Activated naive CD4-positive, alpha-beta T cell treated with anti-CD3 and anti-CD28 coated beads, Interleukin-2, amount 50 U/mL, for 16 hours (primary cell): ENCODE results near the gene SFXN5.
"Not testable (repeated sequence)": the region's sequence is repeated elsewhere in the genome, so short reads cannot be mapped to it uniquely, and the experiment has no call there.

Experiments used
- DNase-seq: peaks from one replicate; pipeline ENCODE4 v3.0.0-alpha.2; 2020

Gene SFXN5

DNA sequence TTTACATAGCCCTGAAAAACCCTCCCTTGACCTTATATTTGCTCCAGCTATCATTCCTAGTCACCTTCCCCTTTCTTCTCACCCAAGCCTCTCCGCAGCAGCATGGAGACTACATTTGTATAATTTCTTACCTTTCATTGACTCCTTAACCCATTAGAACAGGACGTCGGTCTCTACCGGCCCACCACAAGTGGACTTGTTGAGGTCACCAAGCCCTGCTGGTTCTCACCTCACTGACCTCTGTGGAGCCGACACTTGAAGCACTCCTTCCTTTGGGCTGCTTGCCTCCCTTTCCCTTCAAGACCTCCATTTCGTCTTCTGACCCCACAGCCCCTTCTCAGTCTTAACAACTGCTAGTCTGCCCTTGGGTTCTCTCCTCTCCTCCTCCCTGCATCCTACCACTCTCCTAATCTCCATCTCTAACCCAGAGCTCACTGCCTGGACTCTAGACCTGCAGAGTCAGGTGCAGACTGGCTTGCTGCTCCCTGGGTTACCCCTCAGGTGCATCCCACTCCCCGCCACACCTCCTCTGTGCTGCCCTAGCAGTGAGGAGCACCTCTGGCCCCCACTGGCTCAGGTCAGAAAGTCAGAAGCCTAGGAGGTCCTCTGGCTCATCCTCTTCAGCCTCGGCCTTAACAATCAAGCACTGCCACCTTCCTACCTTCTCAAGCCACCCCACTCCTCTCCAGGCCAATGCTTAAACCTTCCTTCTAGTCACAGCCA, 5.3 kb upstream of the SFXN5 start:
- no peak for DNase-seq

DNA sequence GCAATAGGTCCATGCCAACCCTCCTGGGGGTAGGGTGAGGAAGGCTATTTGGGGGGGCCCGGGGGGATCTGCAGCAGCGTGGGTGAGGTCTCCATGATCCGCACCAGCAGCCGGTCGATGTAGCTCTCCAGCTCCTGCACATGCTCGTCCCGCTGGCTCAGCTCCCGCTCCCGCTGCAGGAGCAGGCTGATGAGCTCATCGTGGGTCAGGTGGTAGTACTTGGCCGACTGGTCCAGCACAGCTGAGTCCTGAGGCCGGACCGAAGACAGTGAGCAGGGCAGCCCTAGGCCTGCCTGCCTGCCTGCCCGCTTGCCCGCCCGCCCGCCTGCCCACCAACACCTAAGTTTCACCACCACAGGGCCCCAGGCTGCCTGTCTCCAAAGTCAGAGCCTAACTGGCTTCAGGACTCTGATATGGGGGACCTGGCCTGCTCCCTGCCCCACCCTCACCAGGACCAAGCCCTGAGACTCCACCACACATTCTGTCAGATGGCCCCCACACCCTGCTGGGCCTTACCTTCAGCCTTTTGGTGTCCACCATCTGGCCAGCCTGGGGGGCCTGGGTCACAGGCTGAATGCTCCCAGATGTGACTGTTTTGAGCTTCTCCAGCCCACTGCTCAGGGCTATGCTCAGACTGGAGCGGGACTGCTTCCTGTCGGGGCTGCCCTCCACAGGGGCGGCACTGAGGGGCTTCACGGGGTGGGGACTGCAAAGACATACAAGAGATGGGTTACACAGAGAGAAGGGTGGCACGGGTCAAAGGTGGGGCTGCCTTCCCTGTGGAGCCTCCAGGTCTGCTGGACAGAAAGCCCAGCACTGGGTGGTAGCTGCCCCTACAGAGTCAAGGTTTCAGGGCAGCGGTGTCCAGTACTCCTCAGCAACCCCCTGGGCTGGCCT, 4.2 kb upstream of the SFXN5 start:
- DNase-seq = no peak

DNA sequence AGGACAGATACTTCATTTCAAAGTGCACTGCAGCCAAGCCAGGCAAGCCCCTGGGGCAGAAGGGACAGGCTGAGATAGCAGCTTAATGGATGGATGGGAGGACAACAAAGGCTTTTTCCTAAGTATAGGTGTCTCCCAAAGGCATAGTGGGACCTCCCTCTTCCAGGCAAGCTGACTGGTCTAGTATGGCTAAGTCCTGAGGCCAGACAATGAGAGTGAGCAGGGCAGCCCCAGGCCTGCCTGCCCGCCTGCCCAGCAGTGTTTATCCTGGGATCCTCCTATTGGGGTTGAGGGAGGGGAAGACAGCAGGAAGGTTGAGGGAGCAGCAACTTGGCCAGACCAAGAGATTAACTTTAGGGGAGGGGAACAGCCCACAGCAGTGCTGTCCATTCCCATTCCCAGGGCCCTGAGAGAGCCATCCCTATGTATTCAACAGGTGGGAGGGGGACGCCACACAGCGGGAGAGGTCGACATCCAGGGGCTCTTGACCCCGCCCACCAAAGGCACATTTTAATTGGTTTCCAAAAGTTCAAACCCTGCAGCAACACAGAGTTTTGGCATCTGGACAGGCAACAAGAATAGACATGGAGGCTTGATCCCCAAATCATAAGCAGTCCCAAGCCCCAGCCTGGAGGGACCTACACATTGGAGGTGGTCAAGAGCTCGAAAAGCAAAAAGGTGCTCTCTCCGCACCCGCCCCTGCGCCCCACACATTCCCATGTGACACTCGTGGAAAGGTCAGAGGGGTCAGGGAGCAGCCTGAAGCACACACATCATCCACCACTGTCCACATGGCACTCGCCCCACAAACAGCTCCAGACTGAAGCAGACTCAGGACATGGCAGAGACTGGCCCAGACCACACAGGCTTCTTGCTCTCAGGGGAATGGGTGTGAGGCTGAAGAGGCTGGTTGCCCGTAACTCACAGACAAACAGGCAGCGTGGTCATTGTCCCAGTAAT, 2.9 kb upstream of the SFXN5 start:
- no peak for DNase-seq

DNA sequence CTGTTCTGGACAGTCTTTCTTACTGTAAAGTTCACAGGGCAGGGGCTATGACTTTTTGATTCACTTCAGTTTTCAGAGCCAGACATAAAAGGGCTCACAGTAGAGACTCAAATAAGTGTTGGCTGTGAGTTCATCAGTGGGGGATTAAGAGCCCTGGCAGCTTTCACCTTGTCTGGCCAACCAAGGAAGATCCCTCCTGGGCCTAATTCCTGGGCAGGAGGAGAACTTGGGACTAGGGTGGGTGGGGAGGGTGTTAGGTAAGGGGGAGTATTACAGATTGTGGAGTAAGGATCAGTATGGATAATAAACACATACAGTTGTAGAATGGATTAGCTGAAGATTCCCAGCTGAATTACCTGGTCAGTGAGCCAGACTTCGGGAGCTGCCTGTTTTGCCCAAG, 904 bp upstream of the SFXN5 start:
- no peak for DNase-seq

GRCh38 chr2:73072129-73072395, 550 bp upstream of the SFXN5 start:
- DNase-seq = no peak

DNA sequence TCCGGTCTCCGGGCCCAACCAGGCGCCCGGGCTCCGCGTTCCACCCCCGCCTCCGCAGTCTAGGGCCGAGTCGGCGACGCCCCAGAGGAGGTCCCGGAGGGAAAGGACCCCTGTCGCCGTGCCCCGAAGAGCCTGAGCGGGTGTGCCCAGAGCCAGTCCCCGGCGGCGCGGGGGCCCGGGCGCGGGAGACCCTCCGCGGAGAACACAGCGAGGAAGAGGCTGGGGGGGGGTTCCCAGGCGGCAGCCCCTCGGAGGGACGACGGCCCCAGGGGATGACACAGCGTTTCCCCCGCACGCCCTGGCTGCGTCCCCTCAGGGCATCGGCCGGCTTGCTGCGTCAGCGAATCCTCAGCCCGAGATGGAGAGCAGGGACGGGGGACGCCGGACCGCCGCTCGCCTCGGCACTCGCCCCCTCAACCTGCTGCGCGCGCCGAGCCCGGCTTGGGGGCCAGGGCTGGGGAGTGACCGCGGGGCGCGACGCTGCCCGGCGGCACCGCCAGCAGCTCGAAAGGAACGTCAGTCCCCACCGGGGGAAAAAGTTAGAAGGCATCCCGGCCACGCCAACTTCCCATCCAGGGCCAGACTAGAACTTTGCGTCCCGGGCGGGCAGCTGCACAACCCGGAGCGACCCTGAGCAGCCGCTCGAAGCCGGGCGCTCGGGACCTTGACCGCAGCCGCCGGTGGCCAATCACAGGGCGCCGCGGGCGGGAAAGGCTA, 711 bp downstream of the SFXN5 start:
- peak; percentile 55 for DNase-seq

- DNase-seq = no peak
These were observed 1.5 kb downstream of the SFXN5 start for GRCh38 chr2:73069855-73070642.

DNA sequence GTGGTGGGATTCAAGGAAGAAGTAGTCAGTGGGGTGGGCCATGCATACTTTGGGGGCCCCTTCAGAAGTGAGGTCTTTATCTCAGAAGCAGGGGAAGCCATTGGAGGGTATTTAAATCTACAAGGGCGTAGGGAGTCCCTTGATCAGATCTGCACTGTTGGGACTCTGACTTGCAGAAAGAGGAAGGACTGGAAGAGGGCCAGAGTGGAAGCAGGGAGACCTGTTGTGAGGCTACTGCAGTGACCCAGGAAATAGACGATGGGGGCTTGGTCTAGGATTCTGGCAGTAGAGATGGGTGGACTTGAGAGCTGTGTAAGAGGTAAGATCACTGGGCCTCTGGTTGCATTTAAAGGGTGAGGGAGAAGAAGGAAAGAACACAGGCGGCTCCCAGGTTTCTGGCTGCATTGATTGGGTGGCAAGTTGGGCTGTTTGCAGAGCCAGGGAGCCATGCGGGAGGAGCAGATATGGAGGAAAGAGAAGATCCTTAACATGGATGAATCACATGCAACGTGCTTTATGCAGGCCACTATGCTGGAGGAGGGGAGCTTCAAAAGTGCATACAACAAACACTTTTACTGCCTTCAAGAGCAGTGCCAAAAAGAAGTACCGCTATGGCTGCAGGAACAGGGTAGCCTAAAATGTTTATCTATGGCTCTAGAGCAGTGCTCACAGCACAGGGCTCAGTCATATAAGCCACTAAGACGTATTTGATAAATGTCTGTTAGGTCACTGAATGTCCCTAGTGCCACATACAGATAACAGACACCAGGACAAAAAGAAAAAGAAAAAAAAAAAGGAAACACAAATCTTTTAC, 2.3 kb downstream of the SFXN5 start:
- DNase-seq = no peak

DNA sequence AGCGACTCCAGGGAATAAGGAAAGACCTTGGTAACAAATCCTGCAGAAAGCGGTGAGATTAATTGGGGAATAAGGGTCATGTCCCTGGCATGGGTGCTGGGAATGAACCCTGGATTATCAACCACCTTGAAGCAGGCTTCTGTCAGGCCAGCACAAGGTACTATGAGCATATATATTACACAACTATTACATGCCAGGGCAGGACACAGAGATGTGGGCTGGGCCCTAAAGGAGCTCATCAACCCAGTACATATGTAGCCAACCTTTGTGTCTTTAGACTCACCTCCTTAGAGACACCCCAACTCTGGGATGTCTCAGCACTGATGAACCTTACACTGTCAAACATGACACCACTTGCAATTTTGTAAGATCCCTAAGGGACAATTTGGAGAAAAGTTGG, 3.4 kb downstream of the SFXN5 start:
- DNase-seq = no peak

GRCh38 chr2:73067043-73067442, 4.5 kb downstream of the SFXN5 start:
- no peak for DNase-seq

GRCh38 chr2:73065070-73065469, 6.4 kb downstream of the SFXN5 start:
- DNase-seq = not testable (repeated sequence)

DNA sequence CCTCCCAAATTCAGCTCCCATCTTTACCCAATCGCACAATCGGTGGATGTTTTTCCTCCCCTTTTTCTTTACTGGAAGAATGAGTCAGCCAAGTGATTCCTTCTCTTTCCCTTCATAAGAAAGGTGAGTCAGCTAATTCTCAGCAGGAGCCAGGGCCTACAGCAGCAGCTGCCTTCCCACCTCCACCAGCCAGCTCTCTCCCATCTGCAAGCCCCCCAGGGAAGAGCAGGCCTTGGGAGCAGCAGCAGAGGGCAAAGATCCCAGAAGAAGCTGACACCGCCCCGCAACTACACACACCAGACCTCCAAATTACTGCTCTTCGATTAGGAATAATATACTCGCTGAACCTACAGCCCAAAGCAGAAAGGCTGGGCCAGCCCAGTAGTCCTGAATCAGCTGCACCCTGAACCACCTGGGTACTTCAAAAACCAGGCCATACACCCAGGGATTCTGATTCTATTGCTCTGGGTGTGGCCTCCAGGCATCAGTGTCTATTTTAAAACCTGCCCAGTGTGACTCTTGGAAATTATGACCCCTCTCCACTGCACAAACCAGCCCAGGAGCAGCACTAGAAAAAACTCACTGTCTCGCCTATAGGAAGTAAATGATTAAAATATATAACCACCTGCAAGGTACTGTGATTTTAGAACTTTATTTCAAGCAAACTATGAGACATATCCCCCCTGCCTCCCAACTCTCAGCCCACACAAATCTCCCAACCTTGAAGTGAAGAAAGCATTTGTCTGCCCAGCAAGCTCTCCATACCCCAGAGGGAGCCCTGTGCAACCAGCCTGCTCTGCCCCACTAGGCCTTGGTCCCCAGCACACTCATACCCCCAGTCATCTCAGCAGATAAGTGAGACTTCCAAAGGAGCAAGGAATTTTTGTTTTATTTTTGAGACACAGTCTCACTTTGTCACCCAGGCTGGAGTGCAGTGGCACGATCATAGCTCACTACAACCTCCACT, 7.3 kb downstream of the SFXN5 start:
- DNase-seq = no peak

DNA sequence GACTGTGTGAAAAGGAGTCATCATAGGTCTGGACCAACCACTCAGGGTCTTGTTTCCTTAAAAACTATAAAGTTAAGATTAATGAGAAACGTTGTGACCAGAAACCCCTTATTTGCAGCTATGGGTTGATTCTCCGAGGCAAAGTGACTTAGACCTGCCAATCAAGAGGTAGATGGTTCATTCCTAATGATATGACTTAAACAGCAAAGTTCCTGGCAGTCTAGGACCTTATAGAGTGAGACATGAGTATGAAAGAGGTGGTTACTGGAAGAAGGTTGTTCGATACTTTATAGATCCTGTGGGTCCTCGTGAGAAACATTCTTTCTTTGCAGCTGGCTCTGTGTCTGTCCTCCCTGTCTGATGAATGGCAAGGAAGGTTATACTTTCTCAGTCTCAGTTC, 8.0 kb downstream of the SFXN5 start:
- DNase-seq = no peak

DNA sequence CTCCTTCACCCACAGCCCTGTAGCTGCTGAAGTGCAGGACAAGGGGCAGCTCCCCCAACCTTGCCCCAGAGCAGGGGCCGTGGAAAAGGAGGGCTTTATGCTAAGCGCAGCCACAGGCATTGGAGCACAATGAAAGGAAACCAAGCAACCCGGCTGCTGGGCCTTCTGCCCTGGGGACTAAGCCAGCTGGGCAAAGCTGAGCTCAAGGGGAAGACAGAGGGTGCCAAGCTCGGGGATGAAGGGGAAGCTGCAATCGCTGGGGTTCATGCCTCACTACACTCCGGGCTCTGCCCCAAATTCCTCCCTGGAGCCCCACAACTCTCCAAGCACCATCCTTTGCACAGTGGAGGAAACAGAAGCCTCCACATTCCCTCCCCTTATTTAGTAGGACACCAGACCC, 12.4 kb downstream of the SFXN5 start:
- no peak for DNase-seq

- no peak for DNase-seq
These were observed 16.5 kb downstream of the SFXN5 start for GRCh38 chr2:73054980-73055379.

GRCh38 chr2:73053316-73054114, 18.0 kb downstream of the SFXN5 start:
- DNase-seq = no peak

- DNase-seq = no peak
These were observed 21.4 kb downstream of the SFXN5 start for GRCh38 chr2:73050121-73050545.

- DNase-seq = no peak
These were observed 27.3 kb downstream of the SFXN5 start for GRCh38 chr2:73043929-73044832.
